ENCODE results near the gene C16orf96.

C16orf96 gene

DNA sequence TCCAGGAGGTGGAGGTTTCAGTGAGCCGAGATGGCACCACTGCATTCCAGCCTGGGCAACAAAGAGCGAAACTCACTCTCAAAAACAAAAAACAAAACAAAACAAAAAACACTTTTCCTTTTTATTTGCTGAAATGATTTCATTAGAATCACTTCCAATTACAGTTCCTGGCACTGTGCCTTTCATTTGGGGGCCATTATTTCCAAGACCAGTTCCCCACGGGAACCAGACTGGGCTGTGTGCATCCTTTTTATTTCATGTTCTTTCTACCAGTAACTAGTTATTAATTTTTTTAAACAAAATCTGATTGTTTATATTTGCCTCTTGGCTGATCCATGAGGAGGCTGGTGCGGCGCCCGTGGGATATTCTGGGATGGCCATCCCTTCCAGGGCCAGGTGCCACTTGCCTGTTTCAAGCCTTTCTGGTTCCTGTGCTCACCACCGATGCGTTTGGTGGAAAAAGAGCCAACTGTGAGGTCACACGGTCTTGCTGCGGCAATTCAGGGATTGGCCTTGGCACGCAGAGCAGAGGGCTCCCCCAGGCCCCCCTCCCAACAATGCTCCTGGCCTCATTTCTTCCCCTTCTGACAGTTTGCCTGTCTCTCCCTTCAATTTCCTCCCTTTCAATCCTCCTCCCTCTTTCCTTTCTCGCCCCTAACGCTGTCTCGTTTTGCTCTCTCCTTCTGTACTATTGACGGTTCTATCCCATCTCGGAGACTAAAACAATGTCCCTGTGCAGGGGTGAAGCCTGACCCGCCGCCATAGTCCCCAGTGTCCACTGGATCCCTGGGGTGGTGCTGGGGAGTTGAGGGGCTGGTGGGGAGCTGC lies 45.1 kb downstream of the C16orf96 start:
- peak; percentile 76 for DNase-seq (ENCODE audit: low spot score)

DNA sequence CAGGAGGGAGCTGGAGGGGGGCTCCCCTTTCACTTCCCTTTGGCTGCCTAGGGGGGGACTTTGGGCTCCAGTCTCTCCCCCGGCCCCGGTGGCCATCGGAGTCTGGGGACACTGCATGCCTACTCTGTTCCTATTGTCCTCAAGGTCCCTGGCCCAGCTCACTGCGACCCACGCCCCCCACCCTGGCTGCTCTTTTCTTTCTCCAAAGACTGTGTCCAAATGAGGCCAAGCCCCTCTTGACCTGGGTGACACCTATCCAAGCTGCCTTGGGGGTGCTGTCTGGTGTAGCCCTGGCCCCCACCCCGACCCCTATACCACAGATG lies 45.7 kb downstream of the C16orf96 start:
- DNase-seq (ENCODE audit: low spot score) = no peak

DNA sequence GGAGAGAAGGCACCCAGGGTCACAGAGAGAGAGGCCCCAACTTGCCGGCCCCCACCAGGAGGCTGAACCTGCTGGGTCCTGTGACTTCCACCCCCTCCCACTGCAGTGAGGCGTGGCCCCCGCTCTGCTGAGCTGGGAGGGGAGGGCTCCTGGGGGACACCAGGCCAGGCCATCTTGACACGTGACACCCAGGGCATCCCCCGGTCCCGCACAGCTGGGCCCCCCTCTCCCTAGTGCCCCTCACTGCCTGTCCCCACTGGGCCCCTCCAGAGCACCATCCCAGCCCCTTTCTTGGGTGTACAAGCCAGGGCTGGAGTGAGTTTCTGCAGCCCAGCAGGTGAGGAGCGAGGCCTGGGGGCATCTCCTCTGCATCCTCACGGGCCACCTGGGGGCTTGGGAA lies 46.2 kb downstream of the C16orf96 start:
- no peak for DNase-seq (ENCODE audit: low spot score)

DNA sequence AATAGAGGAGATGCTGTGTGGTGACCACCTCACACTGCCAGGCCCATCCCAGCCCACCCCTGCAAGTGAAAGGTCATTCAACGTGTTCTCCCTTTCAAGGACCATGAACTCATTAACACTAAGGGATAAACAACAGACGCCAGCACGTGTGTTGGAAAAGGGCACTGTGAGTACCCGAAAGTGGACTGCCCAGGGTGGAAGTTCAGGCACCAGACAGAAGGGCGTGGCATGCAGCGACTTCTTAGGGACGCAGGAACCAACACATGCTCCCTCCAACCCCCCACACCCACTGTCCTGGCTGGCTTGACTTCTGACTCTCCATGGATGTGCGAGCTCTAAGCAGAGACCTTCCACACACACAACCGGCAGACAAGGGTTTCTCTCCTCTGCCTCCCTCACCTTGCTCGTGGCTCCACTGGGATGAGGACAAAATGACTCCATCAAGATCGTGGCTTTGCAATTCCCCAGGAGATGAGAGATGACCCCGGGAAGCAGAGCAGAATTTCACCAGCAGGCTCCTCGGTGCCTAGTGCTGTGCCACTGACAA lies 47.6 kb downstream of the C16orf96 start:
- no peak for DNase-seq (ENCODE audit: low spot score)

DNA sequence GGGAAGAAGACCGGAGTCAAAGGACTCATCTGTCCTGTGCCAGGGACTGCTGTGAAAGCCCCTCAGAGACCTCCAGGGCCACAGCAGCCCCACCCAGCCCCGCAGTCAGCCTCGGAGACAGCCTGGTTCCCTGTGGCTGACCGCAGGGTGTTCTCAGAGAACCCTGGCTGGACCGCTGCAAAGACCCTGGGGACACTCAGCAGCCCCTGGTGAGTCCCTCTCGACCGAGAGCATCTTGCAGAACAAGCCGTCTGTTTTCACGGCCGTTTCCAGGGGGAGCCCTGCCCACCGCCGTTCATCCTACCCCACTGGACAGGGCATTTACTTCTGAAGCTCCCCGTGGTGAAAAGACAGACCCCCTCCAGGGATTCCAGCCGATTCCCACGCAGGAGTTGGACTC lies 48.3 kb downstream of the C16orf96 start:
- DNase-seq (ENCODE audit: low spot score) = no peak

DNA sequence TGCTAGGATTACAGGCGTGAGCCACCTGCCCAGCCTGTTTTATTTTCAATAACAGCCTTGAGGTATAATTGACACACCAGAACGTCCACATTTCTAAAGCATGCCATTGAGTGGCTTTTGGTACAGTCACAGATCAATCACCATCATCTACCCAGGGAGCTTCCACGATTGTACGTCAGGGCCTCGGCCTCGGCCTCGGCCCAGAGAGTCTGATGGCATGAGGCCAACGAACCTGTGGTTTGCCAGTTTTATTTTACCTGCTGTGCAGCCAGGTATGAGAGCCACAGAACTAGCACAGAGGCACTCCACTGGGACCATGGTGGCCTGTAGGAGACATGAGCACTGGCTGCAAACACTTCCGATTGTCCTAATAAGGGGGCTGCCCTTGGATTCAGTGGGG lies 50.2 kb downstream of the C16orf96 start:
- no peak for DNase-seq (ENCODE audit: low spot score)

DNA sequence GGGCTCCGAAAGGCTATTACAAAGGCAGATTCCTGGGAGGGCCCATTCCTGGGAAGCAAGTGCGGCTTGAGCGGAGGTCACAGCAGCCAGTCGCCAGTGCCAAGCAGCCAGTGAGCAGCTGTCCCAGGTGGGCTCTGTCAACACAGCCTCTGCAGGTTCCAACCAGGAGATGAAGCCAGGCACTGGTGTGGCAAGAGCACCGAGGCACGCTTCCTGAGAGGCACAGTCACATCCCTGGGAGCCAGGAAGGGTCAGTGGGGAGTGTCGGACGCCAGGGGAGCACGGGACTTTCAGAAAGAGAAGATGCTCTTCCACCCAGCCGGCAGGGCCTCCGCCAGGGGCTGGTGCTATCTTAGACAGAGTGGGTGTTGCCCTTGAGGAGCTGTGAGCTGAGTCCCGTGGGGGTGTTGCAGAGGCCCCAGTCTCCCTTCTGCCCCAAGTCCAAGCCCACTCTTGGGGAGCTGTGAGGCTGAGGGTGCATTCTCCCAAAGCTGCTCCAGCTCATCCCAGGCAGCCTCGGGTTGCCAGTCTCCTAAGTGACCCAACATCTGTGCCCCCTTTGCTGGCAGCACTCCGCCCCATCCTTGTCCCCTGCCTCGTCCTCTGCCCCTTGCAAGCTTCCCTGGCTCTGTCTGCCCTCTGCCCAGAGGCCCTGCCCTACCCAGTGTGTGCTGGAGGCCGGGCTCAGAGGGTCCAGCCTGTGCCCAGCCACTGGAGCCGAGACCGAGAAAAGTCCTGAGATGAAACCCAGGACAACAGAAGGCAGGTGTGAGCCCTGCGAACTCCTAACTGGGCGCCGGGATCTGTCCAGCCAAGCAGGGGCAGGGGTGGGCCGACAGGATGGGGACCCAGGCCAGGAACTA lies 51.9 kb downstream of the C16orf96 start:
- no peak for DNase-seq (ENCODE audit: low spot score)

DNA sequence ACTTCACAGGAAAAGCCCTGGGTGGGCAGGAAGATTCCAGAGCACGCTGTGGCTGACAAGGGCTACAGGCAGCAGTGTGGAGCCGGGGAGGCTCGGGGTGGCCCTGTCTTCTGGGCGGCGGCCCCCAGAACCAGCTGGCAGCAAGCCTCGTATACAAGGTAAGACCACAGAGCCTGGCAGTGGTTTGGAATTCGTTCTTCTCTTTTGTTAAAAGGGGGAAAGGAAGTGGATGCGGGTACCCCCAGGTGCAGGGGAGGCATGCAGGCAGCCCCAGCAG lies 52.5 kb downstream of the C16orf96 start:
- DNase-seq (ENCODE audit: low spot score) = no peak

DNA sequence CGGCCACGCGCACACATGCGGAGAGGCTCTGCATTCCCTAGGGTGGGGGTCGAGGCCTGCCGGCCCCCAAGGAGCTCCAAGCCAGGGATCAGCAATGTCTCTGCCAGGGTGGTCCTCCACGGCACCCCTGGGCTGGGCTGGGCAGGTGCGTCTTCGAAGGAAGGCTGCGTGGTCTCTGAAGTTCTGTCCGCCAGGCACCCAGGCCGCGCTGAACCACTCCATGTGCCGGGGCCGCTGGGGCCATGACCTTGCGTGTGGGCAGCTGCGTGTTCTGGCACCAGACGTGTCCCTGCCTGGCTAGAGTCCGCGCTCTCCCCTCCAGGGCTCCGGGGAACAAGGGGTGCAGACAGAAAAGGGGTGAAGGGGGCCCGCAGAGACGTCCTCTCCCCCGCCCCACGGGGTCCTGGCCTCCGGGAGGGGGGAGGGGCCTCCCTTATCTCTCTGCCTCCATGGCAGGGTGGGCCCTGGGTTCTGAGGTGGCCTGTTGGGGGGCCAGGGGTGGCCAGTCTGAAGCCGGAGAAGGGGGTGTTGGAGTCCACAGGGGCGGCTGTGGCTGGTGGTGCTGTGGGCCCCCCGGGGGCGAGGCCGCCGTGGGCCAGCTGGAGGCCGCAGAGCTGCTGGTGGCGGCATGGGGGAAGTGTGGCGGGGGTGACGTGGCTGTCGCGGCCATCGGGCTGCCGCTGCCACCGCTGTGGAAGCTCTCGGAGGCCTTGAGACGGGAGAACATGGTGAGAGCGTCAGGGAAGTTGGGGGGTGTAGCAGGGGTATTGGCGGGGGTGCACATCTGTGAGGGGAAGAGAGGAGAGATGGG lies 53.3 kb downstream of the C16orf96 start:
- DNase-seq (ENCODE audit: low spot score) = no peak

DNA sequence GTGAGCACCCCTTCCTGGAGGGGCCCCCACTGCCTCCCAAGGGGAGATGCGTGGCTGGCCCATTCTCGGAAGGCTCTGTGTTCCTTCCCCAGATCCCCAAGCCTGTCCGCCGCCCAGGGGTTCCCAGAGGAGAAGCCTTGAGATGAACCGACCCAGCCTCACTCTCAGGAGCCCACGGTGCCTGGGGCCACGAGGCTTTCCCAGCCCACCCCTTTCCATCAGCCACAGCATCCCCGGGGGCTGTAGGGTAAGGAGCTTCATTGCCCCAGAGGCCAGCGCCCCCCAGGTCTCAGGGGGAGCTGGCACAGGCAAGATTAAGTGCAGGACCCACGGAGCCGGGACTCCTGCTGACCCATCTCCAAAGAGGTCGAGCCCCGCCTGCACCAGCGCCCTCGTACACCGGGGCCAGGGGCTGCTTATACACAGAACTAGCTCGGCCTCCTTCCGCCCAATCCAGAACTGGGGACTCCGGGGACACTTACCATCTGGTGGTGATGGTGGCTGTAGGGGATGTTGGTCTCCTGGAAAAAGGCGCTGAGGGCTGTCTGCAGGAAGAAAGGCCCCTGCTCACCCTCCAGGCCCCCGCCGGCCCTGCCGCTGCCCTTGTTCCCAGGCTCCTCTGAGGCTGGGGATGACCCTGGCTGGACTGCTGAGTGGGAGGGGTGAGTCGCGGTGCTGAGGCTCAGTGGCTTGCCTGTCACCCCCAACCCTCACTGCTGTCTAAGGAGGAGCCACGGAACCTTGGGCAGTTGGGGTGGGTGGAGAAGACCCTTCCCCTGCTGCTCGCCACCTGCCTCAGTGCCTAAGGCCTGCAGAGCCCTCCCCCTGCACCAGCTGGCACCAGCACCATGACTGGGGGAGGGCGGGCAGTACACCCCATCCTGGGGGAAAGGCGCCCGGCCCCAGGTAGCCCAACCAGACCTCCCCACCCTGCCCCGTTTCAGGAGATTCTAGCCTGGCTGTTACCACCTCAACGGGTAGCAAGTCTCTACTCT lies 54.2 kb downstream of the C16orf96 start:
- no peak for DNase-seq (ENCODE audit: low spot score)

DNA sequence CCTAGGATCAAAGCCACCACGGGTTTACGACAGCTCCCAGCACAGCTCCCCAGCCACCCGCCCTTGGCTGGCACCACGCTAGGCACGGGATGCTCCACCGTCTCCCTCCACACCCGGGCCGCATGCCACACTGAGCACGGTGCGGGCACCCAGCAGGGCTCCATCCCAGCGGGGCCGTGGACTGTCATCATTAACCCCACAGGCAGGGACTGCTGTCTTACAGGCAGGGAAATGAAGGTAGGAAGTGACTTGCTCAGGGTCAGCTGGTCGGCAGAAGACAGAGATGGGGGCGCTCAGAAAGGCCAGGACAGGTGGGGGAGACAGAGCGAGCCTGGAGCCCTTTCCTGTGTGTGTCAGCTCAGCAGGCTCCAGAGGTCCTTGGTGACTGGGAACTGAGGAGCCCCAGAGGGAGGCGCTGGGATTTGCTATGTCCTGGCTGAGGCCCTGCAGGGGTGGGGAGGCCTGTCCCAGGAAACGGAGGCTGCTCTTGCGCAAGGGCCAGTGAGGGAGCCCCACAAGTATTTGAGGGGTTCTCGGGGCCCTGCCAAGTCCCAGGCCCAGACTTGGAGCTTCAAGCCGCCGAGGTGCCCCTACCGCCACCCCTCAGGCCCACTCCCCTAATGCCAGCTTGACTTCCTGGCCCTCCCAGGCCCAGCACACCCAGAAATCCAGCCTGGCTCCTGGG lies 55.3 kb downstream of the C16orf96 start:
- no peak for DNase-seq (ENCODE audit: low spot score)

DNA sequence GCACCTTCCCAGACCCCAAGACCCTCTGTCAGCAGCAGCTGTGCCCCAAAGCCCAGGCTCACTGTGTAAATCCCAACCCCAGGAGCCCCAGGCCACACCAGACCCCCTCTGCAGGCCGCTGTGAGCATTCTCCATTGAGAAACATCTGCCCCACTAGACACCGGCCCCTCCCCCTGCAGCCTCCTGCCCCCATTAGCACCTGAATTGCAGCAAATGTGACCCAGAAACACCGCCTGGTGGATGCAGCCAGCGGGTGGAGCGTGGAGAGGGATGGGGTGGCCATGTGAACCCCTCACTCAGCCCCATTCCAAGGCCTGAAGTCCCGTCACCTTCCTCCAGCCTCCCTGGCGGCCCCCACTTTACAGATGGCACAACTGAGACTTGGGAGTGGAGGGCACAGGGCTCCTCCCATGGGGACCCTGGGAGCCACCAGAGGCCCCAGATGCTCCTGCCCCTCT lies 56.4 kb downstream of the C16orf96 start:
- DNase-seq (ENCODE audit: low spot score) = no peak

DNA sequence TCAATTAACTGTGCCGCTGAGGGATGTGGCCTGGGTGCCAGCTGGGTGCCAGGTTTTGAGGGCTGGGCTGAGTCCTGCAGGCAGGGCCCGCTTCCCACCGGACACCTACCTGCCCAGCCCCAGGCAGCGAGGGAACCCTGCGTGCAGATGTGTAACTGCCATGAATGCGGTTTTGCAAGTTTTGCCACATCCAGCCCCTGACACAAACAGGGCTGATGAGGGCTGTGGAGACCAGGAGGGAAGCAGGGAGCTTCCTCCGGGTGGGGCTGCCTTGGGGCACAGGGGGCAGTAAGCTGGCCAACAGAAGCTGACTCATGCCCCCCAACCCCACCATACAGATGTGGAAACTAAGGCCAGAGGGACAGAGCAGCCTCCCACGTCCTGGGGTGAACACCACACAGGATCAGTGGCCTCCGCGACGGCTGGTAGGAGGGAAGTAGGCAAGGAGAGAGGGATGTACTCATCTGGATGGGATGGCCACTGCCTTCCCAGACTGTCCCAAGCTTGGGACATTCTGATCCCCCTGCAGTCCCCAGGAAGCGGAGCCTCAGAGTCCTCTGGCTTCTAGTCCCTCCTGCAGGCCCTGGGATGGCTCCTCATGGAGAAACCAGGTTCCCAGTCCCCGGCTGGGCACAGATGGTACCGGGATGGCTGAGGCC lies 57.0 kb downstream of the C16orf96 start:
- DNase-seq (ENCODE audit: low spot score) = no peak

DNA sequence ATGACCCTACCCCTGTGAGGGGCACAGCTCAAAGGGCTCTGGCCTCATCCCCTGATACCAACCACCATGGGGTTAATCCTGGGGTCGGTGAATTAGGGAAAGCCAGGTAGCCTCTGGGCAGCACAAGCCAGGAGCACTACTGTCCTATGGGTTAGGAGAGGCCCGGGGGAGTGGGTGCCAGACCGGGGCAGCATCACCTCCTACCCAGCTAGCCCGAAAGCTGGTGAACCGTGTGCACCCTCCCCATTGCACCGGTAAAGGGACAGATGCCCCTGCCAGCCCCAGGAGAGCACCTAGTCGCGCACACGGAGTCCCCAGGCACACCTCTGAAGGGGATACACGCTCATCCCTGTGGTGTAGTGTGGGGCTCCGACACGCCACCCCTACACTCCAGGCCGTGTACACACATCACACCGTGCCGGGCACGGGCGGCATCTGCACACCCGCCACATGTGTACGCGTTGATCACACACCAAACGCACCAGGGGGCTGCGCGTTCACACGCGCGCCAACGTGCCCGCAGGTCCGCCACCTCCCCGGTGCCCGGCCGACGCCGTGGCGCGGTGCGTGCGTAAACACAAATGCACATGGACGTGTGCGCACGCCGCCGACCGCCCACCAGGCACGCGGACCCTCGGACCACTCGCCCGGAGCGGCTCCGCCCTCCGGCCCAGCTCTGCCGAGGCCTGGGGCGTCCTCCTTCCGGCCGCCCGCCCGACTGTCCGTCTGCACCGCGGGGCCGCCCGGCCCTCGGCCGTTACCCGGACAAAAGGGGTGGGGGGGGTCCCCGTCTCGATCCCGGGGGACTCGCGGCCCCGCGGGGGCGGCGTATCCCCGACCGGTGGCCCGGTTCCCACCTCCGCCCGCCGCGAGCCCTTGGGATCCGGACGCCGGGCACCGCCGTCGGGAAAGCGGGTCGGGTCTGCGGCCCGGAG lies 57.8 kb downstream of the C16orf96 start:
- no peak for DNase-seq (ENCODE audit: low spot score)

DNA sequence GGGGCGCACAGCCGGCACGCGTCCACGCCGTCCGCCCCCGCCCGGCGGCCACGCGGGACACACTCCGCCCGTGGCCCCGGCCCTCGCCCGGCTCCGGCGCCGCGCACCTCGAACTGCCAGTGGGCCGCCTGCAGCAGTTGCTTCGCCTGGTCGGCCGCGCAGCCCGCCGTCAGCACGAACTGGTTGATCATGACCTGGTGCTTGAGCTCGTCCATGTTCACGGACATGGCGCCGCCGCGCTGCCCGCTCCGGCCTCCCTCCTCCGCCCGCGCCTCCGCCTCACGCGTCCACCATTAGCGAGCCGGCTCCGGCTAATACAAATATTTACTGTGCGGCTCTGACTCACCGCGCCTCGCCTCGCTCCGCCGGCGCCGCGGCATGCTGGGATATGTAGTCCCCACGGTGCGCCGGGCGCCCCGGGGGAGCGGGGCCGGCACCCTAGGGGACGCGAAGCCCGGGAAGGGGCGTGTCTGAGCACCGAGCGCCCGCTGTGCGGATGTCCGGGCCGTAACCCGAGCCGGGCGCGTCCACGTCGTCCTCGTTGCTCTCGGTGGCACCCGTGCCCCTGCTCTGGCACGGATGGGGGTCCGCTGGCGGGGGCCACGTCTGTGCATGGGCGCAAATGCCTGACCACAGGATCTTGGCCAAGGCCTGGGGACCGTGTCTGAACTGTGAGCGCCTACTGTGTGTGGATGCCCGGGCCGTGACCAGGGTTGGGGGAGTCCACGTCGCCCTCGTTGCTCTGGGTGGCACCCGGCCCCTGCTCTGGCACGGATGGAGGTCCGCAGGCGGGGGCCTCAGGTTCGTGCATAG lies 58.6 kb downstream of the C16orf96 start, which contains the start of gene UBALD1:
Gene UBALD1 (minus strand): TSS at position 318 of the 813 bp plus-strand sequence. CDS start 91 bp downstream, at position 227.
- peak; percentile 85 for DNase-seq (ENCODE audit: low spot score)

DNA sequence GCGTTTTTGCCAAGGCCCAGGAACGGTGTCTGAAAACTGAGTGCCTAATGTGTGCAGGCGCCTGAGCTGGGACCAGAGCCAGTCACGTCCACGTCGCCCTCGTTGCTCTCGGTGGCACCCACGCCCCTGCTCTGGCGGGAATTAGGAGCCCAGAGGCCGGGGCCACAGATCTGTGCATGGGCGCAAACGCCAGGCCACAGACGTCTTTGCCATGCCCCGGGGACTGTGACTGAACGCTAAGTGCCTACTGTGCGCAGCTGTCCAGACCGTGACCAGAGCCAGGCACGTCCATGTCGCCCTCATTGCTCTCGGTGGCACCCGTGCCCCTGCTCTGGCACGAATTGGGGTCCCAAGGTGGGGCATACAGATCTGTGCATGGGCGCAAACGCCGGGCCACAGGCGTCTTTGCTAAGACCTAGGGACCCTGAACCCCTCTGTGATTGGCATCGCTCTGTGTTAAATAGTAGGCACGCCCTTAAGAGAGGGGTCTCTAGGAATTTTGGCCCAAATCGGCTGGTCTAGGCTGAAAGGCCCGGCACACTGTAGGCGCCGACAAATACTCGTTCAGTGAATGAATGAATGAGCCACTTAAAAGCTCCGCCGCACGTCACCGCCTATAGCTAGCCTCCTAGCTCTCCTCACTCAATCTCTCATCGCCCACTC lies 59.4 kb downstream of the C16orf96 start:
- DNase-seq (ENCODE audit: low spot score) = no peak

Data from left forelimb (tissue), 1 donor.